HepG2 (cell line): Measurements from ENCODE around the gene HARBI1. TPM values are rescaled to one million over a fixed set of nuclear protein-coding genes. Genes with fewer than 3 reads are reported as not detected.
A peak's percentile ranks its signal among the peaks of the same experiment; 100 is the strongest.

Experiments used
- CEBPG ChIP-seq: IDR thresholded peaks from 2 replicates; pipeline ENCODE4 v1.6.1; 2016
- ELF3 ChIP-seq: IDR thresholded peaks from 2 replicates; pipeline ENCODE4 v1.6.1; 2016; ENCODE audit warnings: missing genetic modification reagents, missing compliant biosample characterization
- HNF4A ChIP-seq: sonication (generic); formaldehyde crosslinking; IDR thresholded peaks from 2 replicates; pipeline ENCODE4 v1.4.0; 2020; ENCODE audit warnings: missing genetic modification reagents
- MEIS1 ChIP-seq: sonication (generic); formaldehyde crosslinking; IDR thresholded peaks from 2 replicates; pipeline ENCODE4 v1.9.0; 2021; ENCODE audit warnings: mild to moderate bottlenecking, missing genetic modification reagents, moderate library complexity, borderline replicate concordance
- NFKB2 ChIP-seq: sonication (generic); formaldehyde crosslinking; IDR thresholded peaks from 2 replicates; pipeline ENCODE4 v1.4.0; 2020; ENCODE audit warnings: missing genetic modification reagents, borderline replicate concordance
- PLSCR1 ChIP-seq: sonication (generic); formaldehyde crosslinking; IDR thresholded peaks from 2 replicates; pipeline ENCODE4 v1.5.0; 2020; ENCODE audit warnings: missing genetic modification reagents, mild to moderate bottlenecking, borderline replicate concordance
- PRDM15 ChIP-seq: sonication (generic); formaldehyde crosslinking; IDR thresholded peaks from 2 replicates; pipeline ENCODE4 v1.4.0; 2020; ENCODE audit warnings: missing genetic modification reagents
- PRDM4 ChIP-seq: sonication (generic); formaldehyde crosslinking; IDR thresholded peaks from 2 replicates; pipeline ENCODE4 v1.9.0; 2021; ENCODE audit warnings: missing genetic modification reagents, borderline replicate concordance
- REXO4 ChIP-seq: sonication (generic); formaldehyde crosslinking; IDR thresholded peaks from 2 replicates; pipeline ENCODE4 v1.8.0; 2022; ENCODE audit warnings: missing genetic modification reagents, mild to moderate bottlenecking, borderline replicate concordance
- RNF2 ChIP-seq: fragments of 450-650 bp; conservative IDR thresholded peaks from 2 replicates; pipeline ENCODE4 v1.6.1; 2016; ENCODE audit warnings: low read depth
- SCMH1 ChIP-seq: sonication (generic); formaldehyde crosslinking; IDR thresholded peaks from 2 replicates; pipeline ENCODE4 v1.9.0; 2021; ENCODE audit warnings: missing genetic modification reagents, mild to moderate bottlenecking, borderline replicate concordance
- SIX4 ChIP-seq: sonication (generic); formaldehyde crosslinking; IDR thresholded peaks from 2 replicates; pipeline ENCODE4 v1.4.0; 2020; ENCODE audit warnings: missing genetic modification reagents
- SSRP1 ChIP-seq: IDR thresholded peaks from 2 replicates; pipeline ENCODE4 v1.6.1; 2016; ENCODE audit warnings: control low read depth
- ZEB1 ChIP-seq: IDR thresholded peaks from 2 replicates; pipeline ENCODE4 v1.6.1; 2012; ENCODE audit warnings: mild to moderate bottlenecking, low read depth, inconsistent platforms; ENCODE audit not compliant: insufficient replicate concordance
- ZKSCAN5 ChIP-seq: sonication (generic); formaldehyde crosslinking; IDR thresholded peaks from 2 replicates; pipeline ENCODE4 v1.5.1; 2020; ENCODE audit warnings: mild to moderate bottlenecking, missing genetic modification reagents
- ZNF333 ChIP-seq: sonication (generic); formaldehyde crosslinking; IDR thresholded peaks from 2 replicates; pipeline ENCODE4 v1.4.0; 2020; ENCODE audit warnings: mild to moderate bottlenecking, missing genetic modification reagents, borderline replicate concordance
- ZNF34 ChIP-seq: sonication (generic); formaldehyde crosslinking; IDR thresholded peaks from 2 replicates; pipeline ENCODE4 v1.4.0; 2020; ENCODE audit warnings: mild to moderate bottlenecking, missing genetic modification reagents, borderline replicate concordance
- ZNF382 ChIP-seq: sonication (generic); formaldehyde crosslinking; IDR thresholded peaks from 2 replicates; pipeline ENCODE4 v1.5.0; 2020; ENCODE audit warnings: missing genetic modification reagents, mild to moderate bottlenecking, borderline replicate concordance
- ZNF512 ChIP-seq: sonication (generic); formaldehyde crosslinking; IDR thresholded peaks from 2 replicates; pipeline ENCODE4 v1.4.0; 2020; ENCODE audit warnings: mild to moderate bottlenecking, missing genetic modification reagents
- ZNF589 ChIP-seq: sonication (generic); formaldehyde crosslinking; conservative IDR thresholded peaks from 2 replicates; pipeline ENCODE4 v1.8.0; 2022; ENCODE audit warnings: mild to moderate bottlenecking, moderate library complexity, missing genetic modification reagents
- ZNF660 ChIP-seq: sonication (generic); formaldehyde crosslinking; IDR thresholded peaks from 2 replicates; pipeline ENCODE4 v1.5.1; 2020; ENCODE audit warnings: mild to moderate bottlenecking, low read depth, missing genetic modification reagents, borderline replicate concordance
- polyA plus RNA-seq, 8 experiments: library from polyadenylated mRNA; depleted of rRNA in 3 of 8; stranded (reverse) in 7 of 8; unstranded in 1 of 8; fragments of >200 nt; fragmentation: Illumina TruSeq in 4 of 8; extraction: Trizol in 4 of 8; gene quantifications; 2 replicates each; pipeline versions ENCODE4 v1.2.1 to v1.2.3, GENCODE V29; 2011 to 2016; ENCODE audit warnings: low read depth in 4 of 8, missing spikeins in 1 of 8, mixed read lengths in 1 of 8; ENCODE audit not compliant: insufficient read depth in 1 of 8
- total RNA-seq, 5 experiments: library from RNA; depleted of rRNA; stranded (reverse); fragments of >200 nt; fragmentation: Illumina TruSeq; extraction: Trizol; gene quantifications; 2 replicates each; pipeline ENCODE4 v1.2.3, GENCODE V29; 2016; ENCODE audit warnings: low read depth in 1 of 5

HARBI1 gene
- total and polyA plus RNA-seq, 2 of the 13 experiments (the other 11 are each of a cell fraction or from before 2014, with no cell fraction given) = 2.5 to 4.8 TPM

GRCh38 chr11:46593550-46594373 lies 23.3 kb downstream of the HARBI1 start, which contains the start of gene AMBRA1 (continued):
- peak; percentile 34; the same call in 1 of the 2 replicates for TF ChIP-seq ZNF333 (CRISPR knock-in tag)
- peak; percentile 56 for TF ChIP-seq CEBPG
- TF ChIP-seq HNF4A = peak; percentile 67
- TF ChIP-seq ZKSCAN5 (CRISPR knock-in tag) = 0 out of 2 replicates have a peak, but pooled peaks have one; percentile 35
- TF ChIP-seq RNF2 = no peak
- TF ChIP-seq REXO4 (CRISPR knock-in tag) = no peak
- no peak for TF ChIP-seq MEIS1 (CRISPR knock-in tag)
- no peak for TF ChIP-seq ZNF382 (CRISPR knock-in tag)
- TF ChIP-seq SSRP1 (CRISPR knock-in tag) = no peak
- TF ChIP-seq PRDM4 (CRISPR knock-in tag) = no peak
- TF ChIP-seq ZNF34 (CRISPR knock-in tag) = no peak; the same call in 1 of the 2 replicates
- no peak for TF ChIP-seq SCMH1 (CRISPR knock-in tag)
- TF ChIP-seq NFKB2 (CRISPR knock-in tag) = peak; percentile 81; the same call in 1 of the 2 replicates
- TF ChIP-seq ELF3 = peak; percentile 82
- no peak for TF ChIP-seq ZNF589
- TF ChIP-seq PLSCR1 (CRISPR knock-in tag) = no peak
- 0 out of 2 replicates have a peak, but pooled peaks have one; percentile 22 for TF ChIP-seq SIX4 (CRISPR knock-in tag)
- TF ChIP-seq PRDM15 = no peak
- no peak for TF ChIP-seq ZNF512 (CRISPR knock-in tag)
- peak; percentile 69 for TF ChIP-seq ZEB1
- TF ChIP-seq ZNF660 (CRISPR knock-in tag) = no peak
